ENCODE measurements around the gene UAP1L1.

DNA sequence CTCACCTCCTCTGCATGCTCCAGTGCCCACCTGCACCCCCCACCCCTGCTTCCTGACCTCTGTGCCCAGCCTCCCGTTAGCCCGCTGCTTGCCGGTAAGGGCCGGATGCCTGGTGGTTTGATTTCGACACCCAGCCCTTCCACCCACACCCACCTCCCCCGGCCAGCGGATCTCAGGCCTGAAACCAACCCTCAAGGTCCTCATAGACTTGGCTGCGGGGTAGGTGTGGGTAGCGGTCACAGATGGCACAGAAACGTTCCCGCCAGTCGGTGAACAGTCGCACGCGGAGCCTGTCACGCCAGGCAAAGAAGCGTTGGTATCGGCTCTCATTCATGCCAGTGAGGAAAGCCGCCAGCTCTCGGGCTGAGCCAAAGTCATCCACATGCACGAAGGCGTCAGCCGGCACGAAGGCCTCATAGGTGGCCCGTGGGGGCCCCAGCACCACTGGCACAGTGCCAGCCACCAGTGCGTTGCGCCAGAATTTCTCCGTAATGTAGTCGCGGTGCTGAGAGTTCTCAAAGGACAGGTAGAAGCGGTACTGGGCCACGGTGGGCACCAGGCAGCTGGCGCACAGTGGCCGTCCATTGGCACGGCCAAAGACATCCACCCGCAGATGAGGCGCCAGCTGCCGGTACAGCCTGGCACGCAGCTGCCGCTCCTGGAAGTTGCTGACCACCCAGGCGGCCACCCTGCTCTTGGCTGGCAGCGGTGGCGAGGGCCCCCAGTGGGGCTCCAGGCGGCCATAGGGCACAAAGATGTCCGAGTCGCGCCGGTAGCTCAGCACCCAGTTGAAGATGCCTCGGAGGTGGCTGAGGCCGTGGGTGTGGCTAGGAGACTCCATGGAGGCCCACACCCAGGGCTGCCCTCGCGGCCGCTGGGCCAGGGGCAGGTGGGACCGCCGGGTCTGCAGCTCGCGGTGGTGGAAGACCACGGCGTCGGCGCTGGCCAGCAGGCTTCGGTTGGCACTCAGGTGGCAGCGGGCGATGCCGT, 46.5 kb upstream of the UAP1L1 start:
- TF ChIP-seq, protein P1, sequence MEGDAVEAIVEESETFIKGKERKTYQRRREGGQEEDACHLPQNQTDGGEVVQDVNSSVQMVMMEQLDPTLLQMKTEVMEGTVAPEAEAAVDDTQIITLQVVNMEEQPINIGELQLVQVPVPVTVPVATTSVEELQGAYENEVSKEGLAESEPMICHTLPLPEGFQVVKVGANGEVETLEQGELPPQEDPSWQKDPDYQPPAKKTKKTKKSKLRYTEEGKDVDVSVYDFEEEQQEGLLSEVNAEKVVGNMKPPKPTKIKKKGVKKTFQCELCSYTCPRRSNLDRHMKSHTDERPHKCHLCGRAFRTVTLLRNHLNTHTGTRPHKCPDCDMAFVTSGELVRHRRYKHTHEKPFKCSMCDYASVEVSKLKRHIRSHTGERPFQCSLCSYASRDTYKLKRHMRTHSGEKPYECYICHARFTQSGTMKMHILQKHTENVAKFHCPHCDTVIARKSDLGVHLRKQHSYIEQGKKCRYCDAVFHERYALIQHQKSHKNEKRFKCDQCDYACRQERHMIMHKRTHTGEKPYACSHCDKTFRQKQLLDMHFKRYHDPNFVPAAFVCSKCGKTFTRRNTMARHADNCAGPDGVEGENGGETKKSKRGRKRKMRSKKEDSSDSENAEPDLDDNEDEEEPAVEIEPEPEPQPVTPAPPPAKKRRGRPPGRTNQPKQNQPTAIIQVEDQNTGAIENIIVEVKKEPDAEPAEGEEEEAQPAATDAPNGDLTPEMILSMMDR (IDR thresholded peaks at IDR 0.05) = no peak
- TF ChIP-seq POLR2A (IDR thresholded peaks at IDR 0.05) = no peak
